Mammary epithelial cell (primary cell): ENCODE data around the gene ZBTB49.

Experiments used
- CTCF ChIP-seq, 2 donors: IDR thresholded peaks in 1 of 2; conservative IDR thresholded peaks in 1 of 2; 2 replicates each; pipeline ENCODE4 v1.5.1; 2011 to 2012; ENCODE audit warnings: inconsistent platforms in 2 of 2, low read length in 2 of 2, mild to moderate bottlenecking in 2 of 2, control low read depth in 1 of 2, low read depth in 1 of 2; ENCODE audit not compliant: insufficient read depth in 1 of 2; ENCODE audit errors: extremely low read depth in 1 of 2
- EZH2 ChIP-seq: IDR thresholded peaks from 2 replicates; pipeline ENCODE4 v1.6.1; 2012; ENCODE audit warnings: low read length, inconsistent platforms, borderline replicate concordance

GRCh38 chr4:4358093-4358854 is 68.2 kb downstream of the ZBTB49 start:
- no peak for TF ChIP-seq CTCF (conservative IDR thresholded peaks at IDR 0.05 in 1 of 2, IDR thresholded peaks at IDR 0.05 in 1 of 2; ENCODE audit: extremely low read depth in 1 of 2, insufficient read depth in 1 of 2, low read depth in 1 of 2, low read length in 2 of 2)
- TF ChIP-seq EZH2, result no peak
